ENCODE measurements around the gene FZD2.
A peak's percentile ranks its signal among the peaks of the same experiment; 100 is the strongest.

GRCh38 chr17:44522883-44523671 lies 34.2 kb upstream of the FZD2 start:
- TF ChIP-seq ZNF121 (CRISPR knock-in tag; conservative IDR thresholded peaks at IDR 0.05) (no peak), CTCF (IDR thresholded peaks at IDR 0.05 in 2 of 3, conservative IDR thresholded peaks at IDR 0.05 in 1 of 3; ENCODE audit: insufficient read depth in 2 of 3, low read depth in 1 of 3, low read length in 3 of 3) (peak; percentile 86 to 89 (median 89)), TCF7 (IDR thresholded peaks at IDR 0.05; ENCODE audit: borderline replicate concordance) (no peak), TBP (optimal IDR thresholded peaks at IDR 0.05; ENCODE audit: low read depth, low read length) (no peak), E2F6 (IDR thresholded peaks at IDR 0.05; ENCODE audit: borderline replicate concordance in 1 of 2, extremely low read depth in 1 of 2, insufficient read depth in 1 of 2, insufficient read length in 1 of 2, low read depth in 1 of 2, low read length in 1 of 2, poor library complexity in 1 of 2, severe bottlenecking in 1 of 2) (no peak), PURB (CRISPR knock-in tag; IDR thresholded peaks at IDR 0.05; ENCODE audit: low read depth) (no peak), NFYB (IDR thresholded peaks at IDR 0.05; ENCODE audit: extremely low read depth, insufficient read length) (no peak), ZNF232 (CRISPR knock-in tag; IDR thresholded peaks at IDR 0.05) (no peak), ZNF41 (CRISPR knock-in tag; conservative IDR thresholded peaks at IDR 0.05) (no peak), ZNF253 (CRISPR knock-in tag; conservative IDR thresholded peaks at IDR 0.05) (no peak), ATF2 (CRISPR knock-in tag; IDR thresholded peaks at IDR 0.05) (no peak), ELF4 (CRISPR knock-in tag; IDR thresholded peaks at IDR 0.05) (no peak)
- TF ChIP-seq, protein P1, sequence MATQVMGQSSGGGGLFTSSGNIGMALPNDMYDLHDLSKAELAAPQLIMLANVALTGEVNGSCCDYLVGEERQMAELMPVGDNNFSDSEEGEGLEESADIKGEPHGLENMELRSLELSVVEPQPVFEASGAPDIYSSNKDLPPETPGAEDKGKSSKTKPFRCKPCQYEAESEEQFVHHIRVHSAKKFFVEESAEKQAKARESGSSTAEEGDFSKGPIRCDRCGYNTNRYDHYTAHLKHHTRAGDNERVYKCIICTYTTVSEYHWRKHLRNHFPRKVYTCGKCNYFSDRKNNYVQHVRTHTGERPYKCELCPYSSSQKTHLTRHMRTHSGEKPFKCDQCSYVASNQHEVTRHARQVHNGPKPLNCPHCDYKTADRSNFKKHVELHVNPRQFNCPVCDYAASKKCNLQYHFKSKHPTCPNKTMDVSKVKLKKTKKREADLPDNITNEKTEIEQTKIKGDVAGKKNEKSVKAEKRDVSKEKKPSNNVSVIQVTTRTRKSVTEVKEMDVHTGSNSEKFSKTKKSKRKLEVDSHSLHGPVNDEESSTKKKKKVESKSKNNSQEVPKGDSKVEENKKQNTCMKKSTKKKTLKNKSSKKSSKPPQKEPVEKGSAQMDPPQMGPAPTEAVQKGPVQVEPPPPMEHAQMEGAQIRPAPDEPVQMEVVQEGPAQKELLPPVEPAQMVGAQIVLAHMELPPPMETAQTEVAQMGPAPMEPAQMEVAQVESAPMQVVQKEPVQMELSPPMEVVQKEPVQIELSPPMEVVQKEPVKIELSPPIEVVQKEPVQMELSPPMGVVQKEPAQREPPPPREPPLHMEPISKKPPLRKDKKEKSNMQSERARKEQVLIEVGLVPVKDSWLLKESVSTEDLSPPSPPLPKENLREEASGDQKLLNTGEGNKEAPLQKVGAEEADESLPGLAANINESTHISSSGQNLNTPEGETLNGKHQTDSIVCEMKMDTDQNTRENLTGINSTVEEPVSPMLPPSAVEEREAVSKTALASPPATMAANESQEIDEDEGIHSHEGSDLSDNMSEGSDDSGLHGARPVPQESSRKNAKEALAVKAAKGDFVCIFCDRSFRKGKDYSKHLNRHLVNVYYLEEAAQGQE (IDR thresholded peaks at IDR 0.05; ENCODE audit: borderline replicate concordance) = peak; percentile 82; the same call in 1 of the 2 replicates
- TF ChIP-seq, protein P1 (CRISPR knock-in tag; IDR thresholded peaks at IDR 0.05; ENCODE audit: low read depth) = no peak

All from K562 (cell line).